Measurements from ENCODE around the gene VPS13D.

VPS13D gene

GRCh38 chr1:12200208-12200607 lies 29.6 kb upstream of the VPS13D start:
- TF ChIP-seq CTCF (conservative IDR thresholded peaks at IDR 0.05; ENCODE audit: low read length) = no peak
- H3K4me3 ChIP-seq (ENCODE audit: low read length) = no peak overlapping the region
- DNase-seq (ENCODE audit: low read depth) = no peak

DNA sequence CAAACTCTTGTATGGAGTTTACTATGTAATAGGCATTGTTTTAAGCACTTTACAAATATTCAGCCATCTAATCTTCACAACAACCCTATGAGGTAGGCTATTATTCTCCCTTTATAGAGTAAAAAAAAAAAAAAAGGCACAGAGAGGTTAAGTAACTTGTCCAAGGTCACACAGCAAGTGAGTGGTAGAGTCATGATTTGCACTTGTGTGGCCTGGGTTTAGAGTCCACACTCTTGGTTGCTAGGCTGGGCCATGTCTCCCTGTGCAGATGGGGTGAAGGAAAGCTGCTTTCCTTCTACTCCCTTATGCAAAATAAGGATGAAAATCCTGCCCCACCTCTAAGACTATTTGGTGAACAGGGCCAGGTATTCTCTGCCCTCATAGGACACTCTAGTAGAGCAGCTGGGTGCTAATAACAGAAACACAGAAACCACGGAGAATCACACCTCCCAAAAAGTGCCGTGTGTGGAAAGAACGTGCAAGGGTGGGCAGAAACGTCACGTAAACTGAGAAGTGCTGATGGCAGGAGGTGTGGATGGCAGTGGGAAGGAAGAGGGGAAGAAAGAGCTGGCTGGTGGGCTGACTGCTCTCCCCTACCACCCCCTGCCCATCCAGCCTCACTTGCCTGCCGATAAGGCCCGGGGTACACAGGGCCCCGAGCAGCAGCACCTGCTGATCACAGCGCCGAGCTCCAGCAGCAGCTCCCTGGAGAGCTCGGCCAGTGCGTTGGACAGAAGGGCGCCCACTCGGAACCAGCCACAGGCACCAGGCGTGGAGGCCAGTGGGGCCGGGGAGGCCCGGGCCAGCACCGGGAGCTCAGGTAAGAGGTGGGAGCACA lies 28.3 kb upstream of the VPS13D start:
- TF ChIP-seq CTCF (conservative IDR thresholded peaks at IDR 0.05; ENCODE audit: low read length) = no peak
- DNase-seq (ENCODE audit: low read depth) = no peak
- no peak overlapping the region for H3K4me3 ChIP-seq (ENCODE audit: low read length)

- DNase-seq (ENCODE audit: low read depth) = no peak
- H3K4me3 ChIP-seq (ENCODE audit: low read length) = no peak overlapping the region
- TF ChIP-seq CTCF (conservative IDR thresholded peaks at IDR 0.05; ENCODE audit: low read length) = no peak
Measured at GRCh38 chr1:12202190-12202497, 27.7 kb upstream of the VPS13D start.

DNA sequence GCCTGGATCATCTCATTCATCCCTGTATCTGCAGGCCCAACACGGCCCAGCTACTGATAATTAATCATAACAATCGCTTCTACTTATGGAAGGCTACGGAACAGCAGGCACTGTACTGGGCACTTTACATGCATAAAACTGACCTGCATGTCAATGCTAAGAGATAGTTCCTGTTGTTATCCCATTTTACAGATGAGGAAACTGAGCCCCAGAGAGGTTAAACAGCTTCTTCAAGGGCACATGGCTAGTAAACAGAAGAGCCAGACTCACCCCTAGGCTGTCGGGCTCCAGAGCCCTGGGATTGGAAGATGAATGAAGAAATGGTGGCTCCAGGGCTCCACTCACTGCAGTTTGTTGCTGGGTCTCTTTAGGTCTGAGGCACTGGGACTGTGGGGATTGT lies 27.3 kb upstream of the VPS13D start:
- H3K4me3 ChIP-seq (ENCODE audit: low read length) = no peak overlapping the region
- no peak for TF ChIP-seq CTCF (conservative IDR thresholded peaks at IDR 0.05; ENCODE audit: low read length)
- DNase-seq (ENCODE audit: low read depth) = no peak

GRCh38 chr1:12203216-12204007 lies 26.4 kb upstream of the VPS13D start:
- no peak for TF ChIP-seq CTCF (conservative IDR thresholded peaks at IDR 0.05; ENCODE audit: low read length)
- no peak overlapping the region for H3K4me3 ChIP-seq (ENCODE audit: low read length)
- no peak for DNase-seq (ENCODE audit: low read depth)

GRCh38 chr1:12204140-12204539 lies 25.7 kb upstream of the VPS13D start:
- no peak for TF ChIP-seq CTCF (conservative IDR thresholded peaks at IDR 0.05; ENCODE audit: low read length)
- no peak for DNase-seq (ENCODE audit: low read depth)
- no peak overlapping the region for H3K4me3 ChIP-seq (ENCODE audit: low read length)

Measured in AG10803 (cell line).